B cell (primary cell): Measurements from ENCODE around the gene PCDHGA2.

Experiments
- EZH2 ChIP-seq: IDR thresholded peaks from 2 replicates; pipeline ENCODE4 v1.6.1; 2012; ENCODE audit warnings: borderline replicate concordance, low read depth, mild to moderate bottlenecking, moderate library complexity, low read length; ENCODE audit not compliant: insufficient read depth, poor library complexity, severe bottlenecking
- TF ChIP-seq, protein P1 (sequence below): fragments of 200-600 bp; IDR thresholded peaks from one replicate; pipeline ENCODE4 v1.8.0; 2022; ENCODE audit warnings: antibody characterized with exemption, mild to moderate bottlenecking

DNA sequence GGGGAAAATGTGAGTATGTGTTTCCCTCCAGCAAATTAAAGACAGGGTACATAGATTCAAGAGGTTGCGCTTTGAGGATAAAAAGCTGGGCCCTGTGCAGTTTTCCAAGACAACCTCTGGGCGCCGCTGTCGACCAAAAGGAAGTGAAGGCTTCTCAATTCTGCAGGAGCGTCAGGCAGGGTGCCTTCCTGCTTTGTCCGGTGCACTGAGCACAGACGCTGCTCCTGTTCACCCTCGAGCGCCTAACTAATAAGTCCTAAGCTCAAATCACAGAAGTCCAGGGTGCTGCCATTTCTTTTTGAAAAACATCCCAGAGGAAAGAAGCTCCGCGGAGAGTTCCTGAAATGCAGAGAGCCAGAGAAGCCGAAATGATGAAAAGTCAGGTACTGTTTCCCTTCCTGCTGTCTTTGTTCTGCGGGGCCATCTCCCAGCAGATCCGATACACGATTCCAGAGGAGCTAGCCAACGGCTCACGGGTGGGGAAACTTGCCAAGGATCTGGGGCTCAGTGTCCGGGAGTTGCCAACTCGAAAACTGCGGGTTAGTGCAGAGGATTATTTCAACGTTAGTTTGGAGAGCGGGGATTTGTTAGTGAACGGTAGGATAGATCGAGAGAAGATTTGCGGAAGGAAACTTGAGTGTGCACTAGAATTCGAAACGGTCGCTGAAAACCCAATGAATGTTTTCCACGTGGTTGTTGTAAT, 11.5 kb downstream of the PCDHGA2 start, which contains the start of gene PCDHGB1:
- TF ChIP-seq, protein P1, sequence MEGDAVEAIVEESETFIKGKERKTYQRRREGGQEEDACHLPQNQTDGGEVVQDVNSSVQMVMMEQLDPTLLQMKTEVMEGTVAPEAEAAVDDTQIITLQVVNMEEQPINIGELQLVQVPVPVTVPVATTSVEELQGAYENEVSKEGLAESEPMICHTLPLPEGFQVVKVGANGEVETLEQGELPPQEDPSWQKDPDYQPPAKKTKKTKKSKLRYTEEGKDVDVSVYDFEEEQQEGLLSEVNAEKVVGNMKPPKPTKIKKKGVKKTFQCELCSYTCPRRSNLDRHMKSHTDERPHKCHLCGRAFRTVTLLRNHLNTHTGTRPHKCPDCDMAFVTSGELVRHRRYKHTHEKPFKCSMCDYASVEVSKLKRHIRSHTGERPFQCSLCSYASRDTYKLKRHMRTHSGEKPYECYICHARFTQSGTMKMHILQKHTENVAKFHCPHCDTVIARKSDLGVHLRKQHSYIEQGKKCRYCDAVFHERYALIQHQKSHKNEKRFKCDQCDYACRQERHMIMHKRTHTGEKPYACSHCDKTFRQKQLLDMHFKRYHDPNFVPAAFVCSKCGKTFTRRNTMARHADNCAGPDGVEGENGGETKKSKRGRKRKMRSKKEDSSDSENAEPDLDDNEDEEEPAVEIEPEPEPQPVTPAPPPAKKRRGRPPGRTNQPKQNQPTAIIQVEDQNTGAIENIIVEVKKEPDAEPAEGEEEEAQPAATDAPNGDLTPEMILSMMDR, result peak; percentile 31
- TF ChIP-seq EZH2, result no peak
